IPS-NIHi7 (cell line): Measurements from ENCODE around the gene GTSF1L.

ENCODE experiments used
- DNase-seq: peaks from one replicate; pipeline ENCODE4 v3.0.0; 2012; ENCODE audit warnings: mixed read lengths; ENCODE audit errors: extremely low spot score

The GTSF1L gene

GRCh38 chr20:43746344-43747137, 19.7 kb upstream of the GTSF1L start:
- no peak for DNase-seq

GRCh38 chr20:43744966-43745730, 18.3 kb upstream of the GTSF1L start:
- peak; percentile 45 for DNase-seq

DNA sequence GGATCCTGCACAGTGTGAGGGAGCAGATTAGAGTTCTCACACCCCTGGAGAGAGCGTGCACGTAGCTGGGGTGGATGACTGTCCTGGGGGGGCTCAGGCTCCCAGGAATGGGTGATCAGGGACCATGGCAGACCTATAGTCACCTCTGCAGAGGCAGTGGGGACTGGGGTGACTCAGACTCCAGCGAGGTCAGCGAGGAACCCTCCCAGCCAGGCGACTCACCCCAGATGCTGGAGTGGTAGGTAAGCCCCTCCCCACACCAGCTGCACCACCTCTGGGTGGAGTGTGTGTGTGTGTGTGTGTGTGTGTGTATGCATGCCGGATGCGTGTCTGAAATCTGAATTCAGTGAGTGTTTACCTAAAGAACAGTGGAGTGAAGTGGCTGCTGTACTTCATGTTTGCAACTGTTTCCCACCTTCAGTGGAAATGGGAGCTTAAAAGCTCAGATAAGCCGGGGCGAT, 17.4 kb upstream of the GTSF1L start:
- no peak for DNase-seq

GRCh38 chr20:43740642-43741041, 13.8 kb upstream of the GTSF1L start:
- DNase-seq = no peak

DNA sequence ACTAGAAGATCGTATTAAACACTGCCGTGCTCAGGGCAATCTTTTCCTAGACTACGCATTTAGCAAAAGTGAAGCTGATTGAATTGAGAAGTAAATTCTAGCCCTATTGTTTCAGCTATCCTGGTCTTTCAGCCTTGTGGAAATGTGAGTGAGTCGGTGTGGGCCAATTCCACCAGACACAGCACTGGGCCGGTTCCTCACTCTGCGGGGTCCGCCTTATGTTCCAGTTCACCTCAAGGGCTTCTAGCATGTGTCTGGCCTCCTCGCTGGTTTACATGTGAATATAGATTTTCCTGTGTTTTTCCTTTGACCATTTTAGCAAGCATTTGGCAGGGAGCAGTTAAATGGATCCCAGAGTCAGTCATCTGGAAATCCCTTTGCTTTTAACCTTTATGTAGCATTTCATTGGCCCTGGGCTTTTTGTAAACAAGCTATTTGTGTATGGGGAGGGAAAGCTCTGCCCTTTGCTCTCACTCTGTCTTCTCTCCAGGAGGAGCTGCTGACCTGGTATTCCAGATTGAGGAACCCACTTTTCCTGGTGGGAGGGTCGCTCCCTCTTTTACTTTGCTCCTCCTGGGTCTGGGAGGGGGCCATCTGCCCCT, 12.4 kb upstream of the GTSF1L start:
- no peak for DNase-seq

DNA sequence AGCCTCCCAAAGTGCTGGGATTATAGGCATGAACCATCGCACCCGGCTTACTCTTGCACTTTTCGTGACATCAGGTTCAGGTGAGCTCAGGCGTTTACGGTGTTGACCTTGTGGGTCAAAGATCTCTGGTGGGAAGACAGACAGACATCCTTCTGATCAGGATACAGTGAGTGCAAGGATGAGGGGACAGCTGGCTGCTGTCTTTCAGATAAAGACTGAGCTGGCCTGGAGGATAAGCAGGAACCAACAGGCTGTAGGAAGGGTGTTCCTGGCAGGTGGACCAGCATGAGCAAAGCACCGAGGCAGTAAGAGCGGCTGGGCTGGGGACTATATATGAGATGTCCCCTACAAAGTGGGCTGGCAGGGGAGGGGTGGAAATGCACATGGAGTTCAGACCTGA, 11.1 kb upstream of the GTSF1L start:
- no peak for DNase-seq

DNA sequence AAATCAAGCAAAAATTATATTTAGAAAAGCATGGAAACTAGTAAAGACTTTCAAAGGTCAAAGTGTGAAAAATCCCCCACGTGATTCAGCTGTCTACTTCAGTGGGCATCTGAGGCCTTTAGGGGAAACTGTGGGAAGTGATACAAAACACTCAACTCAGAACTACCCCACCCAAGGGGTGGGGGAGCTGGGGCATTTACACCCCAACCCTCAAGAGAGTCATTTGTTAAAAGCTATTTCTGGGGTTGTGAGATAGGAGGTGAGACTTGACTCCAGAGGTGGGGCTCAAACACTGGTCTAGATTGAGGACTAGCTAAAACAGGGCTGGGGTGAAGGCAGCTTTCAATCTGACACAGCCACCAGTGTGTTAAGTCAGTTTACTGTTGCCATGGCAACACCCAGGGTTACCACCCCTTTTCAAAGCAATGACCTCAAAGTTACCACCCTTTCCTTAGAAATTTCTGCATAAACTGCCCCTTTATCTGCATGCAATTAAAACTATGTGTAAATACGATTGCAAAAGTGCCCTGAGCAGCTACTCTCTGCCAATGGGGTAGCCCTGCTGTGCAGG, 9.9 kb upstream of the GTSF1L start:
- no peak for DNase-seq

GRCh38 chr20:43731927-43732326, 5.1 kb upstream of the GTSF1L start:
- DNase-seq = no peak

- no peak for DNase-seq
Observed at GRCh38 chr20:43731469-43731868, 4.7 kb upstream of the GTSF1L start.

DNA sequence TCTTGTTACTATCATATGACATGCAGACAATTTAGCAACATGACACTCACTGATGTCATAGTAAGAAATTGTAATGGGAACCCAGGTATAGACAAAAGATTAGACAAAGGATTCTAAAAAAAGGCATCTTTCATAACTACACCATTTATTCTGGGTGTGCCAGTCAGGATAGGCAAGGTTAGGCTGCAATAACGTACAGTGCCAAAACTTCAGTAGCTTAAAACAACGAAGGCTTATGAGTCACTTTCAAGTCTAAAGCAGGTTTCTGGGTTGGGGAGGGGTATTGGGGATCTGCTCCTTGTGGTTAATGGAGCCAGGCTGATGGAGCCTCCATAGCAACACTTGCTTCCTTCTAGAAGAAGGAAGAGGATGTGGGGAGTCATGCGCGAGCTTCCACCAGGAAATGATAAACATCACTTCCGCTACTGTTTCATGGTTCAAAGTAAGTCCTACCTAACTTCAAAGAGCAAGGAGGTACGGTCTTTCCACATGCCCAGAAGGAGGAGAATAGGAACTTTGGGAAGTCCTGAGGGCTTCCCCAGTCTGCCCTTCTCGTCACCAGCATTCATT, 2.0 kb upstream of the GTSF1L start:
- DNase-seq = no peak

GRCh38 chr20:43727980-43728590, 1.3 kb upstream of the GTSF1L start:
- no peak for DNase-seq

DNA sequence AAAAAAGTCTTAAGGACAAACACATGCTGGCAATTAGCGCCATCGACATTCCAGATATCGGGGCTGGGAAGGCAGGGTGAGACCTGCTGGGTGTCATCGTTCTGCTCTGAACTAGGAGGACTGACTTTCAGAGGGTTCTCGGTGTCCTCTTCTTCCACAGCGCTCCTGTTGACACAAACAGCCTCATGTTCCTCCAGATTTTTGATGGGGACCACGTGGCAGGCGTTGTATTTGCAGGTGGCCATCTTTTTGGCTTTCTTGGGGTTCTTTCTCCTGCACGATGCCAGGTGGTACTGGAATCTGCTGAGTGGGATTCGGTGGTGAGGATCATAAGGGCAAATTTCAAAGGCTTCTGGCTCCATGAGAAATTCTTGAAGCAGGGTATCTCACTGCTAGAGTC, 469 bp downstream of the GTSF1L start:
- DNase-seq = no peak

GRCh38 chr20:43725666-43726065, 1.1 kb downstream of the GTSF1L start:
- no peak for DNase-seq

GRCh38 chr20:43724383-43724782, 2.4 kb downstream of the GTSF1L start:
- DNase-seq = no peak

DNA sequence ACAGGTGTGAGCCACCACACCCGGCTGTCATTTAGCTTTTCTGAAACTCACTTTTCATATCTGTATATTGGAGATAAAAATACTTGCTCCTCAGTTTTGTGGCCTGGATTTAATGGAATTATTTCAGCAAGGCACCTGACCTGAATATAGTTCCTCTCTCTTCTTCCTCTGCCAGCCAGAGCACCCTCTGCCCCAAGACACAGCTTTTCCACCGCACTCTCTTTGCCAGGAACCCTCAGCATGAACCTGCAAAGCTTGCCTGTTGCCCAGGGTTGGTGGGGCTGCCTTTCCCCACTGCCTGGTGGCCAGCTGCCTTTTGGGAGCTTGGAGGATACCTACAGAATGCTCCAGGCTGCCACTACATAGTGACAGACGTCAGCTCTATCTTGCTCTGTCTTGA, 3.1 kb downstream of the GTSF1L start:
- DNase-seq = no peak

DNA sequence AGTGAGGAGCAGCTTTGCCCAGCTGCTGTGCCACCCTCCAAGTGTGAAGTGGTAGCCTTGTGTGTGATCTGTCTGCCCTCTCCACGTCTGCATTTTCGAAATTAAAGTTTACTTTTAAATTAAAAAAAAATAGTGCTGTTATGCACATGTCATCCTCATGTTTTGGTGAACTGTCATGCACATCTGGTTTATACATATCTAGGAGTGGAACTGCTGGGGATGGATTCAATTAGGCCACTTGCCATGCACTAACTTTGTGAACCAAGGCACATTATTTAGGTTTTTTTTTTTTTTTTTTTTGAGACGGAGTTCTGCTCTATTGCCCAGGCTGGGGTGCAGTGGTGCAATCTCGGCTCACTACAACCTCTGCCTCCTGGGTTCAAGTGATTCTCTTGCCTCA, 3.6 kb downstream of the GTSF1L start:
- no peak for DNase-seq

GRCh38 chr20:43722153-43722505, 4.7 kb downstream of the GTSF1L start:
- DNase-seq = no peak

GRCh38 chr20:43721429-43722152, 5.2 kb downstream of the GTSF1L start:
- DNase-seq = no peak

- DNase-seq = no peak
Observed at GRCh38 chr20:43721097-43721428, 5.7 kb downstream of the GTSF1L start.

DNA sequence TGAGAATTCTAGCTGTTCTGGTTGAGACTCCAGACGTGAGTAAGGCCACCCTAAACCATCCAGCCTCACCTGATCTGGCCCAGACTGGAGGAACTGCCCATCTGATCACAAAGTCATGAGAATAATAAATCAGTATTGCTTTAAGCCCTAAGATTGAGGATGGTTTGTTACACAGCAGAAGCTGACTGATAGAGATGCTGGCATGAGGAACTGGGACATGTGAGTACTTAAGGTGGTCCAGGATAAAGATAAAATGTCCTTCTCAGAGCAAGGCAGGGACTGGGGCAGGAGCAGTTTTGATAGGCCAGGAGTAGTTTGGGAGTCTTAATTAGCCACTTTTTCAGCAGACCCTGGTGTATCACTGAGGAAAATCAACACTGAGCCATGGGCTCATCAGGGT, 6.8 kb downstream of the GTSF1L start:
- DNase-seq = no peak

DNA sequence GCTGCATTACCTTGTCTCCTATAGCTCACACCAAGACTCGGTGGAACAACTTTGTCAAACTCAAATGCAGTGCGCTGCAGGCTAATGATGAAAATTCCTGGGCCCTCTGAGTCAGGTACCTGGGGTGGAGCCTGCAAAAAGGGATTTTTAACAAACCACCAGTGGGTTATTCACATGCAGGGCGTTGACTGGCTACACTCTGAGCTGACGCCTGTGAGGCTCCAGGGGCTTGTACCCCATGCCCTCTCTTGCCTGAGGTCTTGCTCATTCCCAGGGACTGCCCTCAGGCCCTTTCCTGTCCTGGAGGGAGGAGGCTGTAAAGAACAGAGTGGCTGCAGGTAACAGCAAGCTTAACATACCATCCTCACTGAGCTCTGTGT, 9.2 kb downstream of the GTSF1L start:
- no peak for DNase-seq
